NCI-H146 (cell line): ENCODE data around the gene PPP1R8.
A peak's percentile ranks its signal among the peaks of the same experiment; 100 is the strongest.

ENCODE experiments used
- DNase-seq: peaks from one replicate; lab custom pipeline; 2025; lab: John Stamatoyannopoulos, UW

Gene PPP1R8

GRCh38 chr1:27872059-27872801 lies 41.6 kb downstream of the PPP1R8 start, which contains the start of gene THEMIS2:
THEMIS2 (plus strand) TSS chr1:27872544; CDS start chr1:27872572, 28 bp downstream.
- peak; percentile 45 for DNase-seq

DNA sequence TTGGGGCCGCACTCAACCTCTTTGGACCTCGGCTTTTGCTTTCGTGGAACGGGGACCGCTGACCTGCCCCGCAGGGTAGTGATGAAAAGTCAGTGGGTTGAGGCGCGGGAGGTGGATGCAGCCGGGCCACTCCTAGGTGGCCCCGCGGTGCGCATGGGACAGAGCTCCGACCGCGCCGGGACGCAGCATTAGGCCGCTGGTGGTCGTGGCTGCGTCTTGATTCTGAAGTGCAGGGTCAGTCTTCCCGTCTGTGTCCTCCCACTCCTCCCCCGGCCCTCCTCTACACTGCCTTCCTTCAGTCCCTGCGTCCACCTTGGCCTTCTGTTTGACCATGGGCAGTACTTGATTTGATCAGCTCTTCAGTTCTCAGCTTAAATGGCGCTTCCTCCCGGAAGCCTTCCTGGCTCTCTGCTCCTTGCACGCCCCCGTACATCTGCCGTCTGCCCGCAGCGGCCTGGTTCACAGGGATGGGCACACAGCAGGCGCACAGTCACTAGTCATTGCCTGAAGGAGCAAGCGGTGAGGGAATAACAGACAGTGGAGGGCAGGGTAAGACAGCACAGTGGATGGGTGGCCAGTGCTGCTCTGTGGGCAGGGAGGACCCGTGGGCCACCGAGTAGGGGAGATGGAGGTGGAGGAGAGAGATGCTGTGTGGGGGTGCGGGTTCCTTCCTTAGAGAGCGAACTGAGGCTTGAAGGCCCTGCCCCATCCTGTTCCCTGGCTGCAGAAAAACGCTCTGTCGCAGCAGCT lies 42.4 kb downstream of the PPP1R8 start:
- no peak for DNase-seq

DNA sequence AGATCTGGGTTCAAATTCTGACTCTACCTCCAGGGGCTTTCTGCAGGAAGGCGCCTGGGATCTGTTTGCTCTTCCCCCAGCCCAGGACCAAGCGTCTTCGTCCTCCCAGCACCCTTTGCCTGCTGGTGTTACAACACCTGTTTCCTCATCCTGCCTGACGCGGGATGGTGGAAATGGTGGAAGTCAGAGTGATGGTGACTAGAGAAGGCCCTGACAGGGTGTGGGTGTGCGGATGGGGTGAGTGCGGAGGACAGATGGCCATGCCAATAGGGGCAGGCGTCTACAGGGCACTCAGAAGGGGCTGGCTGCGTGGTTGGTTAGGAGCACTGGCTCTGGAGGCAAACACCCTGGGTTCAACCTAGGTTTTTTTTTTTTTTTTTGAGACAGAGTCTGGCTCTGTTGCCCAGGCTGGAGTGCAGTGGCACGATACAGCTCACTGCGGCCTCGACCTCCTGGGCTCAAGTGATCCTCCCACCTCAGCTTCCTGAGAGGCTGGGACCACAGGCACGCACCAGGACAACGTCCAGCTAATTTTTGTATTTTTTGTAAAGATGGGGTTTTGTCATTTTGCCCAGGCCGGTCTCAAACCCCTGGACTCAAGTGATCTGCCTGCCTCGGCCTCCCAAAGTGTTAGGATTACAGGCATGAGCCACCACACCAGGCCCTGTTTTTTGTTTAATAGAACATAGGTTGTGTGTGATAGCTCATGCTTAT lies 43.2 kb downstream of the PPP1R8 start:
- DNase-seq = no peak

- no peak for DNase-seq
These were observed 45.9 kb downstream of the PPP1R8 start for GRCh38 chr1:27876341-27877114.

GRCh38 chr1:27877115-27877416 lies 46.5 kb downstream of the PPP1R8 start:
- DNase-seq = no peak

- DNase-seq = no peak
These were observed 47.5 kb downstream of the PPP1R8 start for GRCh38 chr1:27878039-27878438.

DNA sequence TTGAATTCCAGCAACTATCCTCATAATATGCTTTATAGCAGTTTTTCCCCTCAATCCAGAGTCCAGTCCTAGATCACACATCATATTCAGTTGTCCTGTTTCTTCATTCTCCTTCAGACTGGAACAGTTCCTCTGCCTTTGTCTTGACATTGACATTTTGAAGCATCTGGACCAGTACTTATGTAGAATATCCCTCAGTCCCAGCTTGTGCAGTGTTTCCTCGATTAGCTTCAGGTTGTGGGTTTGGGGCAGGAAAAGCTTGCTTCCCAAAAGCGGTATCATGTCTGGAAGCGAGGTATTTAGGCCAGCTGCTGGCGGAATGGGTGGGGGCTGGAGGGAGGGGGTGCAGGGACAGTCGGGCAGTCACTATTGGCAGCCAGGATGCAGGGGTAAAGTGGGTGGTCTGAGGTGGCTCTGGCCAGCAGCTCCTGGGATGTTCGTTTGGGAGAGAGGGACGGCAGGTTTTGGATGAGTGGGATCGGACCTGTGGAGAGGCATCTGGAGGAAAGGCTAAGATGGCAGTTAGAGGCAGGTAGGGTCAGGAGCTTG lies 48.3 kb downstream of the PPP1R8 start:
- no peak for DNase-seq

GRCh38 chr1:27879374-27880082 lies 48.9 kb downstream of the PPP1R8 start:
- DNase-seq = no peak

GRCh38 chr1:27882543-27882903 lies 51.9 kb downstream of the PPP1R8 start:
- DNase-seq = no peak

- no peak for DNase-seq
These were observed 53.0 kb downstream of the PPP1R8 start for GRCh38 chr1:27883536-27883935.

DNA sequence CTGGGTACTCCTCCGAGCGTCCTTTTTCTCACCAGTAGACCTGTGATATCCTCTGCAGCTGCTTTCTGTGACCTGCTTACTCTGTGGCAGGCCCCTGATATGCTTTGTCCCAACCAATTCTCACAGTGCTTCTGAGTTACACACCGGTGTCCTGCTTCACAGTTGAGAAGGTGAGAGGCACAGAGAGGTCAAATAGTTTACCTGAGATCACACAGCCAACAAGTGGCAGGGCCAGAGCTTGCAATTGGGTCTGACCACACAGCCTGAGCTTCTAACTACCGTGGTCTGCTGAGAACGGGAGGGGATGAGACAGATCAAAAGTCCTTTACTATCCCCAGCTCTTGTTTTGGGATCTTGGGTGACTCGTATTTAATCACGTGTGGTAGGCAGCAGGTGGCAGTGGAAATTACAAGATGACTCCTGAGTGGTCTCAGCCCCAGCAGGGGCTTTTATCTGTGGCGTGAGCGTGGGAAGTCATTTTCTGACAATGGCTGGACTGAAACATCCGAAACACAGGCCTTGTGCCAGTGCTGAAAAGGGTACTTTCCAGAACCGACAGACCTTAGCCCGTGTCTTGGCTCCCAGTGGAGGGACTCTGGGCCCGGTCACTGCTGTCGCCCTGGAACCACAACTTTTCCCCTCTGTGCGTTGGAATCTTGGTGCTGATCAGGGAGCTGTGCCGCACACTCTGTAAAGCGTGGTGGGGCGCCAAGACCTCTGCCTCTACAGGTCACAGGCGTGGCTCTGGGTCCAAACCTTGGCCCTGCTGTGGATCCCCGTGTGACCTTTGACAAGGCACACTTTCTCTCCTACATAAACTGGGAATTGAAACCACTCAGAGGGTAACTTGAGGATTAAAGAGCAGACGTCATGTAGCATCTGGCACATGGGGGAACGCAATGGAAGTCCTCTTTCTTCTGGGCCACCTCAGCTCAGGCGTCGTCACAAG lies 53.7 kb downstream of the PPP1R8 start:
- DNase-seq = no peak

DNA sequence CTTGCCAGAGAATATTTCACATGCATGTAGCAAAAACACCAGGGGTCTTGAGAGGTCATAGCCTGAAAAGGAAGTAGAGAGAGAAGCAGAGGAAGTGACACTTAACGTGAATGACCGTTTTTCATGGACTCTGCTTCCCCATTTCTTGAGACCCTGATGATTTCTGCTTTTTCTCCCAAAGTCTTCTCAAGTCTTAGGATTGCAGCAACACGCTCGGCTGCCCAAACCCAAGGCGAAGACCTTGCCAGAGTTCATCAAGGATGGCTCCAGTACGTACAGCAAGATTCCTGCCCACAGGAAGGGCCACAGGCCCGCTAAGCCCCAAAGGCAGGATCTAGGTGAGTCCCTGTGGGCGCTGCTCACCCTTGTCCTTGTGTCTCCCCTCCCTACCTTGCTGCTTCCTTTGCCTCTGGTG lies 54.5 kb downstream of the PPP1R8 start:
- no peak for DNase-seq

DNA sequence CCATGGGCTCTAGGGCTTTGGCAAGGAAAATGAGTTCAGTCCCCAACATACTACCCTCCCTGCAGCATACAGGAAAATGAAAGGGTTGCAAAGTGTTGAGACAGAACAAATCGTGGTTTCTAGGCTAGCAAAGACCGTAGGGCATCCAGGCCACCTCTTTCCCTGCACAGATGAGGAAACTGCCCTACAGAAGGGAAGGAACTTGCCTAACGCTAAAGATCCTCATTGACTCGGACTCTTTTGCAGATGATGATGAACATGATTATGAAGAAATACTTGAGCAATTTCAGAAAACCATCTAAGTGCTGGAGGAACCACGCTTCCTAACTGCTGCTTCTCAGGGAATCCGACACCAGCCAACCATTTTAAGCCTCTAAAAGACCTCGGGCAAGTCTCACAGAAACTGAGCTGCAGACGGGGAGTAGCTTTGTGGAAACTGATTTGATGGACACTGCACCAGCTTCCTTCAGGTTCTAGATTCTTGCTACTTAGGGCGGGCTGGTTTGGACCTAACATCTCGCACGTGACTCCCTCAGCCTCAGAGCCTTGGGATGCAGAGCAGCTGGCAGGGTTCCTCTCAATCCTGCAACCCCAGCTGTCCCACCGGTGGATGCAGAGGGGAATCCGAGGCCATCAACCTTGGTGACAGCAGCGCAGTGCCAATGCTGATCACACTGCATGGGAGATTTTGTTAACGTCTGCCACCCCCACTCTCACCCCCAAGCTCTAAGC lies 55.2 kb downstream of the PPP1R8 start:
- no peak for DNase-seq

DNA sequence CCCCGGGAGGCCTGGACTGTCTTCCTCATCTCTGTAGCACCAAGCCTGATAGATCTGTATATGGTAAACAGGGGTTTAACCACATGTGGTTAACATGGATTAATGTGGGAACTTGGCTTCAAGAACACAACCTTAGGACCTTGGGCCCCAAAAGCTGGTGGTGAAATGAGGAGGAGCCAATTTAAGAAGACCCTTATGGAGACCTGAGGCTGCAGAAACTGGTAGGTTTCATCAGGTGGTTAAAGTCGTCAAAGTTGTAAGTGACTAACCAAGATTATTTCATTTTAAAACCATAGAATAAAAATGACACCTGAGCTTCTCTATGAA lies 55.7 kb downstream of the PPP1R8 start:
- no peak for DNase-seq

DNA sequence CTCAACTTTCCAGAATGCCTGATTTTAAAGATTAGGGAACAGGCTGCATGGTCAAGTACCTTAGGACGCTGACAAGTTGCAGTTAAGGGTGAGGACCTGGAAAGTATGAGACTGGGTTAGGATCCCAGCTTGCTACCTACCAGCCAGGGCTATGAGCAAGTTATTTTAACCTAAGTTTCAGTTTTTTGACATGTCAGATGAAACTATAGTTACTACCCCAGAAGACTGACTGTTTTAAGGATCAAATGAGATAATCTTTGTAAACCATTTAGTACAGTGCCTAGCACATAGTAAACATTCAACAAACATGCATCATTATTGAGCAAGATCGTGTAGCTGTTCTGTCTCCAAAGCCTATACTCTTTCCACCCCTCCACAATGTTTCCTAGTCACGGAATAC lies 56.2 kb downstream of the PPP1R8 start:
- no peak for DNase-seq

DNA sequence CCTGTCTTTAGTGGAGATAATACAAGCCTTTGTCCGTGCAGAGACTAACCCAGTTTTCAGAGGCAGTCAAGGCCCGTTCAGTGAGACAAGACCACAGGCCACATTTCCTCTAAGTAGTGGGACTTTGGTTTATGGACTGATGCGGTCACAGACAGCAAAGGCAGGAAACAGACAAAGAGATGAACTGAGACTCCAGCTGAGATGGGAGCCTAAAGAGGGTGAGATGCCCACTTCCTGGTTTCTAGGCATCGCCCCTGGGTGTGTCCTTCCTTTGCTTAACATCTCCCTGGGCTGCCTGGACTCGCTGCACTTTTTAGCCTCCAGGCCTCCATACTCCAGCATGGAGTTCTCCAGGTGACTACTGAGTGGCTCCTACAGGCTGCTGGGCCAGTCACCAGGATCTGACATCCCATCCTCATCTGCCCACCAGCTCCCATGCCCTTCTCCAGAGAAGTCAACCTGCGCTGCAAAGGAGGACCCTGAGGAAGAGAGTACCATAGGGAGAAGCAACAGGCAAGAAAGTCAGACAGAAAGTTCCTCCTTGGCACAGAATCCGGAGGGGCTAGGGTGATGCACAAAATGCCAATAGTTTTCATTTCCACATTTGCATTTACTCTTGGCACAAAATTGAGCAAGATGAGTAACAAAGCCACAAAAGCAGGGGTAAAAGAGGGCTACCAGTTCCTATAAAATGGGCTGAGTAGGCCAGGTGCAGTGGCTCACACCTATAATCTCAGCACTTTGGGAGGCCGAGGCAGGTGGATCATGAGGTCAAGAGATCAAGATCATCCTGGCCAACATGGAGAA lies 56.8 kb downstream of the PPP1R8 start:
- DNase-seq = no peak

DNA sequence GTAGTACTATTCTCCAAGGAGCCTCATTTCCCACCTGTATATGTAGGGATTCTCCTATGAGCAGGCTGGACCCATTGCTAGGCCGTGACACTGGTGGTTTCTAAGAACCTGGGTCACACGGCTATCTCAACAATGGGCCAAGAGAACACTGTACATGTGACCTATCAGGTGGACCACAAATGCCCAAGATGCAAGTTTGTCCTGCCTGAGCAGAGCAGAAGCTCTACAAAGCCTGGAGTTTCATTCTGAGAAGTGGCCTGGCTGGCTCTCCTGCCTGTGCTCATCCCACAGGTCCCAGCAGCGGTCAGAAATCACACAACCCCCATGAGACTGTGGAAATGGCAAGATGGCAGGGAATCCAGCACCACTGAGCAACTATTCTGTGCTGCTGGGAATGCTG lies 58.9 kb downstream of the PPP1R8 start:
- no peak for DNase-seq

GRCh38 chr1:27891196-27891889 lies 60.8 kb downstream of the PPP1R8 start:
- no peak for DNase-seq
